K562 (cell line): Measurements from ENCODE around the gene PYDC1.

Experiments
- BACH1 ChIP-seq: fragments of 200-800 bp; sonication (Bioruptor generic); IDR thresholded peaks from 2 replicates; pipeline ENCODE4 v1.6.1; 2016; ENCODE audit warnings: missing genetic modification characterization, missing compliant biosample characterization
- CEBPZ ChIP-seq: fragments of 150-350 bp; IDR thresholded peaks from 2 replicates; pipeline ENCODE4 v1.6.1; 2014; ENCODE audit warnings: low read depth, mild to moderate bottlenecking, low read length, borderline replicate concordance
- CHD1 ChIP-seq: fragments of 200-600 bp; sonication (generic); IDR thresholded peaks from one replicate; pipeline ENCODE4 v1.6.1; 2012; ENCODE audit warnings: mild to moderate bottlenecking, moderate library complexity, low read length, inconsistent platforms
- FOXK2 ChIP-seq, 2 experiments: fragments of 450-650 bp; IDR thresholded peaks in 1 of 2; conservative IDR thresholded peaks in 1 of 2; 2 replicates each; pipeline ENCODE4 v1.6.1; 2016; ENCODE audit warnings: low read depth in 2 of 2, mild to moderate bottlenecking in 1 of 2
- KLF10 ChIP-seq: fragments of 250-450 bp; sonication (Bioruptor Pico); IDR thresholded peaks from 2 replicates; pipeline ENCODE4 v1.6.1; 2021; ENCODE audit warnings: matching md5 sums
- KLF16 ChIP-seq: IDR thresholded peaks from 2 replicates; pipeline ENCODE4 v1.6.1; 2016; ENCODE audit warnings: antibody characterized with exemption
- MYNN ChIP-seq, 2 experiments: sonication (generic); formaldehyde crosslinking in 1 of 2; IDR thresholded peaks; 2 replicates each; pipeline versions ENCODE4 v1.5.0 to v1.6.1; 2016 to 2020; ENCODE audit warnings: antibody characterized with exemption in 1 of 2, missing genetic modification reagents in 1 of 2
- NKRF ChIP-seq: fragments of 450-650 bp; IDR thresholded peaks from 2 replicates; pipeline ENCODE4 v1.6.1; 2016; ENCODE audit warnings: borderline replicate concordance
- POLR2A ChIP-seq: fragments of 450-650 bp; conservative IDR thresholded peaks from 2 replicates; pipeline ENCODE4 v1.6.1; 2016
- RAD51 ChIP-seq: fragments of 450-650 bp; IDR thresholded peaks from 2 replicates; pipeline ENCODE4 v1.7.1; 2016; ENCODE audit warnings: low read depth, mild to moderate bottlenecking, borderline replicate concordance
- TF ChIP-seq, protein P1 (sequence below), 3 experiments: IDR thresholded peaks in 2 of 3; conservative IDR thresholded peaks in 1 of 3; 2 replicates each; pipeline ENCODE4 v1.5.1; 2011 to 2012; ENCODE audit warnings: low read length in 3 of 3, mild to moderate bottlenecking in 3 of 3, control low read depth in 2 of 3, improper control_type of control experiment in 1 of 3, inconsistent platforms in 1 of 3, low read depth in 1 of 3, mixed read lengths in 1 of 3, moderate library complexity in 1 of 3; ENCODE audit not compliant: insufficient read depth in 2 of 3
- TF ChIP-seq, protein P2 (sequence below), 2 experiments: fragments of 450-650 bp; formaldehyde crosslinking in 1 of 2; IDR thresholded peaks; 2 replicates each; pipeline versions ENCODE4 v1.4.0 to v1.6.1; 2014 to 2020; ENCODE audit warnings: mild to moderate bottlenecking in 2 of 2, borderline replicate concordance in 1 of 2, low read depth in 1 of 2

GRCh38 chr16:31200821-31201568 lies 15.9 kb downstream of the PYDC1 start:
- TF ChIP-seq RAD51, result no peak
- TF ChIP-seq, protein P1, sequence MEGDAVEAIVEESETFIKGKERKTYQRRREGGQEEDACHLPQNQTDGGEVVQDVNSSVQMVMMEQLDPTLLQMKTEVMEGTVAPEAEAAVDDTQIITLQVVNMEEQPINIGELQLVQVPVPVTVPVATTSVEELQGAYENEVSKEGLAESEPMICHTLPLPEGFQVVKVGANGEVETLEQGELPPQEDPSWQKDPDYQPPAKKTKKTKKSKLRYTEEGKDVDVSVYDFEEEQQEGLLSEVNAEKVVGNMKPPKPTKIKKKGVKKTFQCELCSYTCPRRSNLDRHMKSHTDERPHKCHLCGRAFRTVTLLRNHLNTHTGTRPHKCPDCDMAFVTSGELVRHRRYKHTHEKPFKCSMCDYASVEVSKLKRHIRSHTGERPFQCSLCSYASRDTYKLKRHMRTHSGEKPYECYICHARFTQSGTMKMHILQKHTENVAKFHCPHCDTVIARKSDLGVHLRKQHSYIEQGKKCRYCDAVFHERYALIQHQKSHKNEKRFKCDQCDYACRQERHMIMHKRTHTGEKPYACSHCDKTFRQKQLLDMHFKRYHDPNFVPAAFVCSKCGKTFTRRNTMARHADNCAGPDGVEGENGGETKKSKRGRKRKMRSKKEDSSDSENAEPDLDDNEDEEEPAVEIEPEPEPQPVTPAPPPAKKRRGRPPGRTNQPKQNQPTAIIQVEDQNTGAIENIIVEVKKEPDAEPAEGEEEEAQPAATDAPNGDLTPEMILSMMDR (IDR thresholded peaks at IDR 0.05 in 2 of 3, conservative IDR thresholded peaks at IDR 0.05 in 1 of 3; ENCODE audit: insufficient read depth in 2 of 3, low read depth in 1 of 3, low read length in 3 of 3), result peak; percentile 30 to 55 (median 44); a peak in 3 of 6 replicates
- no peak for TF ChIP-seq KLF10
- TF ChIP-seq MYNN (IDR thresholded peaks at IDR 0.05), result no peak
- no peak for TF ChIP-seq MYNN (CRISPR knock-in tag; IDR thresholded peaks at IDR 0.05)
- no peak for TF ChIP-seq CHD1
- TF ChIP-seq FOXK2 (conservative IDR thresholded peaks at IDR 0.05 in 1 of 2, IDR thresholded peaks at IDR 0.05 in 1 of 2; ENCODE audit: low read depth in 2 of 2), result no peak
- TF ChIP-seq KLF16, result no peak
- TF ChIP-seq BACH1 (tag), result no peak
- TF ChIP-seq, protein P2, sequence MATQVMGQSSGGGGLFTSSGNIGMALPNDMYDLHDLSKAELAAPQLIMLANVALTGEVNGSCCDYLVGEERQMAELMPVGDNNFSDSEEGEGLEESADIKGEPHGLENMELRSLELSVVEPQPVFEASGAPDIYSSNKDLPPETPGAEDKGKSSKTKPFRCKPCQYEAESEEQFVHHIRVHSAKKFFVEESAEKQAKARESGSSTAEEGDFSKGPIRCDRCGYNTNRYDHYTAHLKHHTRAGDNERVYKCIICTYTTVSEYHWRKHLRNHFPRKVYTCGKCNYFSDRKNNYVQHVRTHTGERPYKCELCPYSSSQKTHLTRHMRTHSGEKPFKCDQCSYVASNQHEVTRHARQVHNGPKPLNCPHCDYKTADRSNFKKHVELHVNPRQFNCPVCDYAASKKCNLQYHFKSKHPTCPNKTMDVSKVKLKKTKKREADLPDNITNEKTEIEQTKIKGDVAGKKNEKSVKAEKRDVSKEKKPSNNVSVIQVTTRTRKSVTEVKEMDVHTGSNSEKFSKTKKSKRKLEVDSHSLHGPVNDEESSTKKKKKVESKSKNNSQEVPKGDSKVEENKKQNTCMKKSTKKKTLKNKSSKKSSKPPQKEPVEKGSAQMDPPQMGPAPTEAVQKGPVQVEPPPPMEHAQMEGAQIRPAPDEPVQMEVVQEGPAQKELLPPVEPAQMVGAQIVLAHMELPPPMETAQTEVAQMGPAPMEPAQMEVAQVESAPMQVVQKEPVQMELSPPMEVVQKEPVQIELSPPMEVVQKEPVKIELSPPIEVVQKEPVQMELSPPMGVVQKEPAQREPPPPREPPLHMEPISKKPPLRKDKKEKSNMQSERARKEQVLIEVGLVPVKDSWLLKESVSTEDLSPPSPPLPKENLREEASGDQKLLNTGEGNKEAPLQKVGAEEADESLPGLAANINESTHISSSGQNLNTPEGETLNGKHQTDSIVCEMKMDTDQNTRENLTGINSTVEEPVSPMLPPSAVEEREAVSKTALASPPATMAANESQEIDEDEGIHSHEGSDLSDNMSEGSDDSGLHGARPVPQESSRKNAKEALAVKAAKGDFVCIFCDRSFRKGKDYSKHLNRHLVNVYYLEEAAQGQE (IDR thresholded peaks at IDR 0.05; ENCODE audit: borderline replicate concordance), result peak; percentile 66; the same call in 1 of the 2 replicates
- TF ChIP-seq, protein P2 (CRISPR knock-in tag; IDR thresholded peaks at IDR 0.05; ENCODE audit: low read depth), result no peak
- TF ChIP-seq POLR2A, result no peak
- no peak for TF ChIP-seq CEBPZ
- TF ChIP-seq NKRF, result no peak
